Measurements from ENCODE around the gene NCKAP5. TPM values are rescaled to one million over a fixed set of nuclear protein-coding genes. Genes with fewer than 3 reads are reported as not detected.

The NCKAP5 gene
- total RNA-seq = not detected

GRCh38 chr2:133568172-133568571, at the start of gene NCKAP5:
Gene NCKAP5, minus strand, starts transcription at chr2:133568463. Its CDS starts 50,937 bp downstream, at chr2:133517526.
- H3K36me3 Mint-ChIP-seq (ENCODE audit: insufficient read depth in 2 of 2) = no peaks in the 10 kb centered on the region
- no peak within 1 kb of the TSS for H3K4me3 Mint-ChIP-seq
- no peak for DNase-seq
- no peak within 1 kb of the TSS for H3K27ac Mint-ChIP-seq
- H3K4me1 Mint-ChIP-seq (ENCODE audit: low read depth) = no peaks in the 10 kb centered on the region
- no peaks in the 10 kb centered on the region for H3K9me3 Mint-ChIP-seq
- peaks cover 19% of the 10 kb centered on the region for H3K27me3 Mint-ChIP-seq (ENCODE audit: low read depth)
- ATAC-seq (replicated peaks in 1 of 2) = no peak

- no peaks in the 10 kb centered on the region for H3K4me1 Mint-ChIP-seq (ENCODE audit: low read depth)
- no peaks in the 10 kb centered on the region for H3K36me3 Mint-ChIP-seq (ENCODE audit: insufficient read depth in 2 of 2)
- no peak for DNase-seq
- H3K4me3 Mint-ChIP-seq = no peak overlapping the region
- H3K9me3 Mint-ChIP-seq = peaks cover 0 to 1% of the 10 kb centered on the region in 2 donors
- no peaks in the 10 kb centered on the region for H3K27me3 Mint-ChIP-seq (ENCODE audit: low read depth)
- ATAC-seq (replicated peaks in 1 of 2) = no peak
- no peak overlapping the region for H3K27ac Mint-ChIP-seq
Measured at GRCh38 chr2:133609664-133610063, 41.4 kb upstream of the NCKAP5 start.

- no peaks in the 10 kb centered on the region for H3K4me1 Mint-ChIP-seq (ENCODE audit: low read depth)
- no peak overlapping the region for H3K4me3 Mint-ChIP-seq
- DNase-seq (no peak), ATAC-seq (replicated peaks in 1 of 2) (no peak)
- H3K9me3 Mint-ChIP-seq = peaks cover 0 to 1% of the 10 kb centered on the region in 2 donors
- no peaks in the 10 kb centered on the region for H3K36me3 Mint-ChIP-seq (ENCODE audit: insufficient read depth in 2 of 2)
- H3K27me3 Mint-ChIP-seq (ENCODE audit: low read depth) = no peaks in the 10 kb centered on the region
- H3K27ac Mint-ChIP-seq = no peak overlapping the region
Measured at GRCh38 chr2:133608291-133608690, 40.0 kb upstream of the NCKAP5 start.

- H3K9me3 Mint-ChIP-seq = peaks cover 0 to 1% of the 10 kb centered on the region in 2 donors
- H3K36me3 Mint-ChIP-seq (ENCODE audit: insufficient read depth in 2 of 2) = no peaks in the 10 kb centered on the region
- DNase-seq (no peak), ATAC-seq (replicated peaks in 1 of 2) (no peak)
- no peak overlapping the region for H3K4me3 Mint-ChIP-seq
- H3K27me3 Mint-ChIP-seq (ENCODE audit: low read depth) = no peaks in the 10 kb centered on the region
- no peaks in the 10 kb centered on the region for H3K4me1 Mint-ChIP-seq (ENCODE audit: low read depth)
- H3K27ac Mint-ChIP-seq = no peak overlapping the region
Measured at GRCh38 chr2:133607679-133608078, 39.4 kb upstream of the NCKAP5 start.

GRCh38 chr2:133606616-133607015, 38.4 kb upstream of the NCKAP5 start:
- no peak overlapping the region for H3K27ac Mint-ChIP-seq
- H3K36me3 Mint-ChIP-seq (ENCODE audit: insufficient read depth in 2 of 2) = no peaks in the 10 kb centered on the region
- H3K9me3 Mint-ChIP-seq = peaks cover 0 to 1% of the 10 kb centered on the region in 2 donors
- ATAC-seq (replicated peaks in 1 of 2) (no peak), DNase-seq (no peak)
- no peaks in the 10 kb centered on the region for H3K27me3 Mint-ChIP-seq (ENCODE audit: low read depth)
- H3K4me3 Mint-ChIP-seq = no peak overlapping the region
- H3K4me1 Mint-ChIP-seq (ENCODE audit: low read depth) = no peaks in the 10 kb centered on the region

GRCh38 chr2:133605766-133606137, 37.5 kb upstream of the NCKAP5 start:
- peaks cover 0 to 1% of the 10 kb centered on the region in 2 donors for H3K9me3 Mint-ChIP-seq
- no peaks in the 10 kb centered on the region for H3K27me3 Mint-ChIP-seq (ENCODE audit: low read depth)
- no peak overlapping the region for H3K4me3 Mint-ChIP-seq
- no peak overlapping the region for H3K27ac Mint-ChIP-seq
- no peaks in the 10 kb centered on the region for H3K36me3 Mint-ChIP-seq (ENCODE audit: insufficient read depth in 2 of 2)
- no peaks in the 10 kb centered on the region for H3K4me1 Mint-ChIP-seq (ENCODE audit: low read depth)
- DNase-seq (no peak), ATAC-seq (replicated peaks in 1 of 2) (no peak)

- H3K4me1 Mint-ChIP-seq (ENCODE audit: low read depth) = no peaks in the 10 kb centered on the region
- no peaks in the 10 kb centered on the region for H3K36me3 Mint-ChIP-seq (ENCODE audit: insufficient read depth in 2 of 2)
- no peaks in the 10 kb centered on the region for H3K27me3 Mint-ChIP-seq (ENCODE audit: low read depth)
- no peak for DNase-seq
- H3K9me3 Mint-ChIP-seq = peaks cover 0 to 1% of the 10 kb centered on the region in 2 donors
- no peak for ATAC-seq (replicated peaks in 1 of 2)
- H3K4me3 Mint-ChIP-seq = no peak overlapping the region
- no peak overlapping the region for H3K27ac Mint-ChIP-seq
Measured at GRCh38 chr2:133605011-133605765, 36.9 kb upstream of the NCKAP5 start.

- H3K4me3 Mint-ChIP-seq = no peak overlapping the region
- H3K9me3 Mint-ChIP-seq = no peaks in the 10 kb centered on the region
- H3K27me3 Mint-ChIP-seq (ENCODE audit: low read depth) = no peaks in the 10 kb centered on the region
- H3K4me1 Mint-ChIP-seq (ENCODE audit: low read depth) = no peaks in the 10 kb centered on the region
- H3K27ac Mint-ChIP-seq = no peak overlapping the region
- no peaks in the 10 kb centered on the region for H3K36me3 Mint-ChIP-seq (ENCODE audit: insufficient read depth in 2 of 2)
- DNase-seq (no peak), ATAC-seq (replicated peaks in 1 of 2) (no peak)
Measured at GRCh38 chr2:133603109-133603508, 34.8 kb upstream of the NCKAP5 start.

DNA sequence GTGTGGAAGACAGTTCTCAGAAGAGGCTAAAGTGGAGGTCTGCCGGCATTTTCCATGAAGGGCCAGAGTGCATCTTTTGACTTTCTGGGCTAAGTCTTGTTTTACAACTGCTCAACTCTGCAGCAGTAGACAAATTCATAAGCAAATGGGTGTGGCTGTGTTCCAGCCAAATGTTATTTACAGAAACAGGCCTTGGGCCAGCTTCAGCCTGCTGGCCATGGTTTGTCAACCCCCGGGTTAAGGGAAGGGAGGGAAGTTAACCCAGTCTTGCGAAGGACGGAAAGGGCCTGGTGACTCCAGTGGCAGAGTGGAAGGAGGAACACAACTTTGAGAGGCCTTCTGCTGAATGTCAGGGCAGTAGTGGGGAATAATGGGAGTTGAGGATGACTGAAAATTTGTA, 34.3 kb upstream of the NCKAP5 start:
- Mint-ChIP-seq H3K4me1 (ENCODE audit: low read depth) (no peaks in the 10 kb centered on the region), H3K4me3 (no peak overlapping the region), H3K27ac (no peak overlapping the region), H3K9me3 (no peaks in the 10 kb centered on the region), H3K27me3 (ENCODE audit: low read depth) (no peaks in the 10 kb centered on the region), H3K36me3 (ENCODE audit: insufficient read depth in 2 of 2) (no peaks in the 10 kb centered on the region)
- no peak for DNase-seq
- ATAC-seq (replicated peaks in 1 of 2) = no peak

- ATAC-seq (replicated peaks in 1 of 2) (no peak), DNase-seq (no peak)
- peaks cover 0 to 1% of the 10 kb centered on the region in 2 donors for H3K9me3 Mint-ChIP-seq
- no peaks in the 10 kb centered on the region for H3K27me3 Mint-ChIP-seq (ENCODE audit: low read depth)
- no peak overlapping the region for H3K4me3 Mint-ChIP-seq
- H3K27ac Mint-ChIP-seq = no peak overlapping the region
- no peaks in the 10 kb centered on the region for H3K36me3 Mint-ChIP-seq (ENCODE audit: insufficient read depth in 2 of 2)
- H3K4me1 Mint-ChIP-seq (ENCODE audit: low read depth) = no peaks in the 10 kb centered on the region
Measured at GRCh38 chr2:133600266-133600928, 32.1 kb upstream of the NCKAP5 start.

DNA sequence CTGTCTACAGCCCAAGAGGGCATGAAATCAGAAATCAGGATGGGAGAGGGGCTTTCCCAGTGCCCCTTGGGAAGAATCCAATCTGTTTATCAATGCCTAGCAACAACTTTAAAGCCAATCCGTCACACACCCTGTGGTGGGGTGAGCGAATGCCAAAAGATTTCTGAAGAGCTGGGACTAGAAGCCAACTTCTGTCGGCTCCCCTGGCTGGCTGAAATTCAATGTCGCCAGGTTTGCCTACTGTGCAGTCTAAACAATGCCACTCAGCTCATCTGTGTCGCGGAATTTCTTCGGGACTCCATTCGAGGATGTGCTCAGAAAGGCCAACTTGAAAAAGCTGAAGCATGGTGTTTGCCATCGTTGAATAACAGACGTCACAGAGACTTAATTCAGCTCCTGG, 31.5 kb upstream of the NCKAP5 start:
- DNase-seq (no peak), ATAC-seq (replicated peaks in 1 of 2) (no peak)
- Mint-ChIP-seq H3K4me3 (no peak overlapping the region), H3K4me1 (ENCODE audit: low read depth) (no peaks in the 10 kb centered on the region), H3K27ac (no peak overlapping the region), H3K27me3 (ENCODE audit: low read depth) (no peaks in the 10 kb centered on the region), H3K9me3 (peaks cover 0 to 1% of the 10 kb centered on the region in 2 donors), H3K36me3 (ENCODE audit: insufficient read depth in 2 of 2) (no peaks in the 10 kb centered on the region)

GRCh38 chr2:133599211-133599803, 31.0 kb upstream of the NCKAP5 start:
- Mint-ChIP-seq H3K27me3 (ENCODE audit: low read depth) (no peaks in the 10 kb centered on the region), H3K27ac (no peak overlapping the region), H3K4me1 (ENCODE audit: low read depth) (no peaks in the 10 kb centered on the region), H3K9me3 (peaks cover 0 to 1% of the 10 kb centered on the region in 2 donors), H3K4me3 (no peak overlapping the region), H3K36me3 (ENCODE audit: insufficient read depth in 2 of 2) (no peaks in the 10 kb centered on the region)
- DNase-seq (no peak), ATAC-seq (replicated peaks in 1 of 2) (no peak)

GRCh38 chr2:133598769-133599168, 30.5 kb upstream of the NCKAP5 start:
- Mint-ChIP-seq H3K4me1 (ENCODE audit: low read depth) (no peaks in the 10 kb centered on the region), H3K36me3 (ENCODE audit: insufficient read depth in 2 of 2) (no peaks in the 10 kb centered on the region), H3K27me3 (ENCODE audit: low read depth) (no peaks in the 10 kb centered on the region), H3K4me3 (no peak overlapping the region), H3K27ac (no peak overlapping the region), H3K9me3 (peaks cover 0 to 1% of the 10 kb centered on the region in 2 donors)
- DNase-seq (no peak), ATAC-seq (replicated peaks in 1 of 2) (no peak)

All from activated T-cell treated with anti-CD3 and anti-CD28 coated beads, Interleukin-2, amount 50 U/mL, for 72 hours (primary cell).